K562 (cell line): Measurements from ENCODE around the gene CLEC3B. TPM values are rescaled to one million over a fixed set of nuclear protein-coding genes. Genes with fewer than 3 reads are reported as not detected.

Experiments used
- BACH1 ChIP-seq: fragments of 200-800 bp; sonication (Bioruptor generic); IDR thresholded peaks from 2 replicates; pipeline ENCODE4 v1.6.1; 2016; ENCODE audit warnings: missing genetic modification characterization, missing compliant biosample characterization
- CBX8 ChIP-seq: fragments of 200-600 bp; sonication (generic); IDR thresholded peaks from 2 replicates; pipeline ENCODE4 v1.6.1; 2012; ENCODE audit warnings: borderline replicate concordance, mixed run types, low read depth, mild to moderate bottlenecking, moderate library complexity, mixed read lengths, low read length, control low read depth, inconsistent platforms; ENCODE audit not compliant: poor library complexity, severe bottlenecking; ENCODE audit errors: extremely low read depth
- CC2D1A ChIP-seq: fragments of 450-650 bp; IDR thresholded peaks from 2 replicates; pipeline ENCODE4 v1.6.1; 2017; ENCODE audit warnings: mild to moderate bottlenecking
- CSDE1 ChIP-seq, 2 experiments: fragments of 450-650 bp; IDR thresholded peaks; 2 replicates each; pipeline ENCODE4 v1.6.1; 2016; ENCODE audit warnings: mild to moderate bottlenecking in 1 of 2
- GTF2E2 ChIP-seq: fragments of 200-800 bp; sonication (Bioruptor generic); IDR thresholded peaks from 2 replicates; pipeline ENCODE4 v1.6.1; 2016; ENCODE audit warnings: missing genetic modification characterization, missing compliant biosample characterization
- HIVEP1 ChIP-seq: fragments of 250-450 bp; sonication (Bioruptor Pico); IDR thresholded peaks from 2 replicates; pipeline ENCODE4 v1.4.0; 2020; ENCODE audit warnings: mild to moderate bottlenecking
- JUNB ChIP-seq: fragments of 450-650 bp; formaldehyde crosslinking; conservative IDR thresholded peaks from 2 replicates; pipeline ENCODE4 v1.4.0; 2020; ENCODE audit warnings: mild to moderate bottlenecking
- MCM5 ChIP-seq: fragments of 450-650 bp; IDR thresholded peaks from 2 replicates; pipeline ENCODE4 v1.6.1; 2016; ENCODE audit warnings: low read depth
- NFE2 ChIP-seq: IDR thresholded peaks from 2 replicates; pipeline ENCODE4 v1.6.1; 2014; ENCODE audit warnings: antibody characterized with exemption, low read depth
- POLR3G ChIP-seq: IDR thresholded peaks from 2 replicates; pipeline ENCODE4 v1.6.1; 2011; ENCODE audit not compliant: insufficient read length, insufficient replicate concordance; ENCODE audit errors: extremely low read depth
- POU5F1 ChIP-seq: fragments of 150-350 bp; IDR thresholded peaks from 2 replicates; pipeline ENCODE4 v1.6.1; 2014; ENCODE audit warnings: borderline replicate concordance, low read length, low read depth, mild to moderate bottlenecking; ENCODE audit not compliant: partially characterized antibody
- SPI1 ChIP-seq: IDR thresholded peaks from 2 replicates; pipeline ENCODE4 v1.6.1; 2011; ENCODE audit warnings: low read depth, low read length, control low read depth, borderline replicate concordance
- TARDBP ChIP-seq: fragments of 450-650 bp; IDR thresholded peaks from 2 replicates; pipeline ENCODE4 v1.6.1; 2016
- YY1 ChIP-seq, 3 experiments: IDR thresholded peaks; 2 replicates each; pipeline ENCODE4 v1.6.1; 2011; ENCODE audit warnings: low read length in 2 of 3, mild to moderate bottlenecking in 2 of 3, moderate library complexity in 2 of 3, borderline replicate concordance in 1 of 3, control low read depth in 1 of 3, low read depth in 1 of 3; ENCODE audit not compliant: insufficient read depth in 3 of 3, insufficient replicate concordance in 2 of 3, control insufficient read depth in 1 of 3, insufficient read length in 1 of 3; ENCODE audit errors: extremely low read depth in 1 of 3
- ZBTB12 ChIP-seq: fragments of 250-450 bp; sonication (Bioruptor Pico); IDR thresholded peaks from 2 replicates; pipeline ENCODE4 v1.4.0; 2020
- ZC3H8 ChIP-seq: fragments of 450-650 bp; IDR thresholded peaks from 2 replicates; pipeline ENCODE4 v1.6.1; 2017
- ZFPM2 ChIP-seq: fragments of 250-450 bp; sonication (Bioruptor Pico); IDR thresholded peaks from 2 replicates; pipeline ENCODE4 v1.5.1; 2022; ENCODE audit warnings: mild to moderate bottlenecking
- ZNF175 ChIP-seq: fragments of 200-800 bp; sonication (Bioruptor generic); IDR thresholded peaks from 2 replicates; pipeline ENCODE4 v1.6.1; 2016; ENCODE audit warnings: low read depth, mild to moderate bottlenecking, missing genetic modification characterization, missing compliant biosample characterization
- ZNF316 ChIP-seq: fragments of 450-650 bp; IDR thresholded peaks from 2 replicates; pipeline ENCODE4 v1.6.1; 2016
- ZNF511 ChIP-seq: sonication (generic); formaldehyde crosslinking; IDR thresholded peaks from 2 replicates; pipeline ENCODE4 v1.8.0; 2022; ENCODE audit warnings: mild to moderate bottlenecking, missing genetic modification reagents
- polyA plus RNA-seq, 8 experiments: library from polyadenylated mRNA; depleted of rRNA in 4 of 8; stranded (reverse) in 5 of 8; unstranded in 3 of 8; fragments of >200 nt; fragmentation: Nextera tagmentation in 2 of 8; fragmentation: Illumina TruSeq in 1 of 8; extraction: Ambion mirVana in 2 of 8; extraction: Trizol in 1 of 8; gene quantifications; 2 replicates each; pipeline versions ENCODE4 v1.2.1 to v1.2.3, GENCODE V29; 2011 to 2014; ENCODE audit warnings: inconsistent platforms in 1 of 8, missing spikeins in 1 of 8
- total RNA-seq, 7 experiments: library from RNA; depleted of rRNA in 6 of 7; stranded (reverse); fragments of >200 nt in 6 of 7; fragmentation: Illumina TruSeq in 2 of 7; extraction: Trizol in 2 of 7; gene quantifications; 2 replicates each; pipeline versions ENCODE4 v1.2.1 to v1.2.3, GENCODE V29; 2011 to 2021; ENCODE audit warnings: low replicate concordance in 1 of 7
- TF ChIP-seq, protein P1 (sequence below), 2 experiments: fragments of 200-800 bp in 1 of 2; sonication (Bioruptor generic) in 1 of 2; sonication (generic) in 1 of 2; formaldehyde crosslinking in 1 of 2; IDR thresholded peaks in 1 of 2; conservative IDR thresholded peaks in 1 of 2; 2 replicates each; pipeline versions ENCODE4 v1.5.0 to v1.6.1; 2016 to 2020; ENCODE audit warnings: missing compliant biosample characterization in 1 of 2, missing genetic modification characterization in 1 of 2, missing genetic modification reagents in 1 of 2
- TF ChIP-seq, protein P2 (sequence below), 2 experiments: fragments of 450-650 bp; IDR thresholded peaks; 2 replicates each; pipeline ENCODE4 v1.6.1; 2016
- TF ChIP-seq, protein P3 (sequence below): fragments of 450-650 bp; formaldehyde crosslinking; IDR thresholded peaks from 2 replicates; pipeline ENCODE4 v1.4.0; 2020; ENCODE audit warnings: mild to moderate bottlenecking, moderate library complexity

The CLEC3B gene
- total and polyA plus RNA-seq, 9 of the 15 experiments (the other 6 are each of a cell fraction or from before 2014, with no cell fraction given) = not detected

GRCh38 chr3:45043728-45044299 is 17.7 kb downstream of the CLEC3B start (continued):
- TF ChIP-seq, protein P1, sequence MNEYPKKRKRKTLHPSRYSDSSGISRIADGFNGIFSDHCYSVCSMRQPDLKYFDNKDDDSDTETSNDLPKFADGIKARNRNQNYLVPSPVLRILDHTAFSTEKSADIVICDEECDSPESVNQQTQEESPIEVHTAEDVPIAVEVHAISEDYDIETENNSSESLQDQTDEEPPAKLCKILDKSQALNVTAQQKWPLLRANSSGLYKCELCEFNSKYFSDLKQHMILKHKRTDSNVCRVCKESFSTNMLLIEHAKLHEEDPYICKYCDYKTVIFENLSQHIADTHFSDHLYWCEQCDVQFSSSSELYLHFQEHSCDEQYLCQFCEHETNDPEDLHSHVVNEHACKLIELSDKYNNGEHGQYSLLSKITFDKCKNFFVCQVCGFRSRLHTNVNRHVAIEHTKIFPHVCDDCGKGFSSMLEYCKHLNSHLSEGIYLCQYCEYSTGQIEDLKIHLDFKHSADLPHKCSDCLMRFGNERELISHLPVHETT (CRISPR knock-in tag; conservative IDR thresholded peaks at IDR 0.05 in 1 of 2, IDR thresholded peaks at IDR 0.05 in 1 of 2) = peak in 1 of 2 experiments; percentile 65; a peak in 1 of 4 replicates
- TF ChIP-seq CBX8 (no peak), CC2D1A (no peak), BACH1 (tag) (peak; percentile 80), ZNF316 (peak; percentile 93), MCM5 (no peak), ZFPM2 (no peak), JUNB (CRISPR knock-in tag) (peak; percentile 92), POU5F1 (no peak), YY1 (IDR thresholded peaks at IDR 0.05; ENCODE audit: borderline replicate concordance in 1 of 3, control insufficient read depth in 1 of 3, extremely low read depth in 1 of 3, insufficient read depth in 3 of 3, insufficient read length in 1 of 3, insufficient replicate concordance in 2 of 3, low read depth in 1 of 3, low read length in 2 of 3) (peak in 1 of 3 experiments; percentile 33), TARDBP (no peak), ZC3H8 (no peak), GTF2E2 (tag) (no peak), HIVEP1 (CRISPR knock-in tag) (no peak), CSDE1 (IDR thresholded peaks at IDR 0.05) (no peak), POLR3G (no peak), ZNF175 (no peak), ZNF511 (no peak), SPI1 (peak; percentile 36; the same call in 1 of the 2 replicates), NFE2 (peak; percentile 91), ZBTB12 (CRISPR knock-in tag) (no peak)
- TF ChIP-seq, protein P2, sequence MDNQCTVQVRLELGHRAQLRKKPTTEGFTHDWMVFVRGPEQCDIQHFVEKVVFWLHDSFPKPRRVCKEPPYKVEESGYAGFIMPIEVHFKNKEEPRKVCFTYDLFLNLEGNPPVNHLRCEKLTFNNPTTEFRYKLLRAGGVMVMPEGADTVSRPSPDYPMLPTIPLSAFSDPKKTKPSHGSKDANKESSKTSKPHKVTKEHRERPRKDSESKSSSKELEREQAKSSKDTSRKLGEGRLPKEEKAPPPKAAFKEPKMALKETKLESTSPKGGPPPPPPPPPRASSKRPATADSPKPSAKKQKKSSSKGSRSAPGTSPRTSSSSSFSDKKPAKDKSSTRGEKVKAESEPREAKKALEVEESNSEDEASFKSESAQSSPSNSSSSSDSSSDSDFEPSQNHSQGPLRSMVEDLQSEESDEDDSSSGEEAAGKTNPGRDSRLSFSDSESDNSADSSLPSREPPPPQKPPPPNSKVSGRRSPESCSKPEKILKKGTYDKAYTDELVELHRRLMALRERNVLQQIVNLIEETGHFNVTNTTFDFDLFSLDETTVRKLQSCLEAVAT (IDR thresholded peaks at IDR 0.05) = no peak
- TF ChIP-seq, protein P3, sequence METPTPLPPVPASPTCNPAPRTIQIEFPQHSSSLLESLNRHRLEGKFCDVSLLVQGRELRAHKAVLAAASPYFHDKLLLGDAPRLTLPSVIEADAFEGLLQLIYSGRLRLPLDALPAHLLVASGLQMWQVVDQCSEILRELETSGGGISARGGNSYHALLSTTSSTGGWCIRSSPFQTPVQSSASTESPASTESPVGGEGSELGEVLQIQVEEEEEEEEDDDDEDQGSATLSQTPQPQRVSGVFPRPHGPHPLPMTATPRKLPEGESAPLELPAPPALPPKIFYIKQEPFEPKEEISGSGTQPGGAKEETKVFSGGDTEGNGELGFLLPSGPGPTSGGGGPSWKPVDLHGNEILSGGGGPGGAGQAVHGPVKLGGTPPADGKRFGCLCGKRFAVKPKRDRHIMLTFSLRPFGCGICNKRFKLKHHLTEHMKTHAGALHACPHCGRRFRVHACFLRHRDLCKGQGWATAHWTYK (CRISPR knock-in tag) = no peak
